Stomach (tissue), 4 donors: ENCODE measurements around the gene TMEM178B.

Source experiments
- CTCF ChIP-seq, 7 experiments: fragments of 450-650 bp in 4 of 7; fragments of 200-600 bp in 3 of 7; sonication (generic) in 3 of 7; IDR thresholded peaks; one replicate each; pipeline ENCODE4 v1.5.1; 2016 to 2019; ENCODE audit warnings: antibody characterized with exemption in 7 of 7, control low read depth in 2 of 7, mild to moderate bottlenecking in 1 of 7
- EP300 ChIP-seq: sonication (generic); formaldehyde crosslinking; IDR thresholded peaks from one replicate; pipeline ENCODE4 v1.6.1; 2017; ENCODE audit warnings: antibody characterized with exemption
- POLR2AphosphoS5 ChIP-seq, 3 donors: sonication (generic); formaldehyde crosslinking; IDR thresholded peaks; one replicate each; pipeline ENCODE4 v1.6.1; 2016; ENCODE audit warnings: antibody characterized with exemption in 3 of 3

GRCh38 chr7:141512597-141512996 lies 438.7 kb downstream of the TMEM178B start:
- TF ChIP-seq POLR2AphosphoS5 (IDR thresholded peaks at IDR 0.05), result no peak
- TF ChIP-seq CTCF (IDR thresholded peaks at IDR 0.05), result no peak
- no peak for TF ChIP-seq EP300
